Fibroblast of gingiva (primary cell): Measurements from ENCODE around the gene VAMP1.
A peak's percentile ranks its signal among the peaks of the same experiment; 100 is the strongest.

Experiments
- DNase-seq: peaks from one replicate; pipeline ENCODE4 v3.0.0-alpha.2; 2011; ENCODE audit warnings: low read depth

VAMP1 gene

GRCh38 chr12:6425590-6426531 lies 44.6 kb downstream of the VAMP1 start:
- DNase-seq: no peak

DNA sequence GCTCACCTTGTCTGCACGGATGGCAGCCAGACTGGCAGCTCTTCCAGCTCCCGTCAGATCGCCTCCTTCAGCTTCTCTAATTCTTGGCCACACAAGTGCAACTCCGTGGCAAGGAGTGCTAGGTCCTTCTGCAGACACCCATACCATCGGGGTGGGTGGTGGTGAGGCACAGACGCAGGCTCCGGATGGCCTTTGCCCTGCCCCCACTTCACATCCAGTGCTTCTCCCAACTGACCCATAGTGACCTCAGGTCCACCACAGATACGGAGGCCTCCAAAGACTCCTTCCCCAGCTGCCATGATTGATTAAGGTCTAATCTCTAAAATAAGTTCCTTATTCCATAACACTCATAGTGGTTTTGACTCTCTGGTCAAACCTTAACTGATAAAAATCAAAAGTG lies 45.6 kb downstream of the VAMP1 start:
- no peak for DNase-seq

DNA sequence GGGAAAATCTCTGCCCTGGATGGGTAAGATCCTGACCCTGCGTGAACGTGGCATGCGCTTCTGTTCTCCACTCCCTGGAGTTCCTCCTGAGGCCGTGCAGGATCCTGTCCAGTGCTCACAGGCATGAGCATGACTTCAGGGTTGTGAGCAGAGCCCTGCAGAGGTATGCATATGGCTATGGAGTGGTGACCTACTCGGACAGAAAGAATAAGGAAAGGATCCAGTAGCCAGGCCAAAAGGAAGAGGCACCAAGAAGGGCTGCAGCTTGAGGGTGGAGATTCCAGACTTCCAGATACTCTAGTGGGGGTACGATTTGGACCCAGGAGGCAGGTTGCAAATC lies 46.5 kb downstream of the VAMP1 start:
- DNase-seq: no peak

GRCh38 chr12:6423267-6424007 lies 47.0 kb downstream of the VAMP1 start:
- DNase-seq: peak; percentile 90

DNA sequence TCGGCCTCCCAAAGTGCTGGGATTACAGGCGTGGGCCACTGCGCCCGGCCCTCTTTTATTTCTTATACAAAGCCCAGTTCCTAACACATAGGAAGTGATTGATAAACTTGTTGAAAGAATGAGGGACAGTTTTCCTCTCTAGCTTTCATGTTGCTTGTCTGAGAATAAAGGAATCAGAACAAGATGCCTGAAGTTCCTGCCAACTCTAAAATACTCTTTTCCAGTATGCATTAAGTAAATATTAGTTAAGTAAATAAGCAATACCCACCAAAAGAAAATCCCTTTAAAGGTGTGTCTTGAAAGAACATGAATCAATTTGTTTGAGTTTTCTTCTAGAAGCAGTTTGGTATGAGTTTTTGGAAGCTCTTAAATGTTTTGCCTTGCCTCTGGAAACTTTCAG lies 50.1 kb downstream of the VAMP1 start:
- DNase-seq: no peak

- DNase-seq: no peak
These were observed 51.7 kb downstream of the VAMP1 start for GRCh38 chr12:6418796-6419195.

DNA sequence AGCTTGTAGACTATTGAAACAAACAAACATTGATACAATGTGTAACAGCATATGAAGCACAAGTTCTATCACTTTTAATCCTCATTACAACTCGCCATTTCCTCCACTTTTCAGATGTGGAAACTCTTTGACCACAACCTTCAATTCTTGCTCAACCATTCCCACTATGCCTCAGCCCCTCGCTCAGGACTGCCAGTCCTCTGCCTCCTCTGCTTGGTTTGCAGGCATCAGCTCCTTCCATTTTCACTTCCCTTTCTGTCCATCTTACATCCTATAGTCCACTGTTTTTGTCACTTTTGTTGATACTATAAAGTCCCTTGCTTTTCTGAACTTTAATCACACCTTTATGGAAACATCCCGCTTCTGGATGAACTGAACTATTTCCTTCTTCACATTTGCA lies 53.9 kb downstream of the VAMP1 start:
- no peak for DNase-seq
